ENCODE data around the gene INTS14. TPM values are rescaled to one million over a fixed set of nuclear protein-coding genes. Genes with fewer than 3 reads are reported as not detected.

Gene INTS14
- total RNA-seq, 2 donors from 2014 or later = 26.0 to 28.3 TPM

DNA sequence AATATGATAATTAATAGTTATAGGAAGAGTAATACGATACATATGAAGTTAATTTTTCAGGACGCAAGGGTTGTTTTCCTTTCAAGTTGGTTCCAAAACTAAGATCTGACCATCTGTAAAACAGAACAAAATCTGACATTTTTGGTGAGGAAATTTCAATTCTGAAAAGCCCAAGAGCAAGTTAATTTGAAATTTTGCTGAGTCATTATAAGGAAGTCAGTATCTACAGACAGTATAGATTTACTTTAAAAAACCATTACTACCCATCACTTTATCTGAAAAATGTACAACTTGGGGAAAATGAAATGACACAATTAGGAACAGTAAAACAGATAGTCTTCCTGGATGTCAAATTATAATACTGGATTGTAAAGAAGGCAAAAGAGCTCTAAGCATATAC is 12.5 kb downstream of the INTS14 start:
- TF ChIP-seq POLR2A (IDR thresholded peaks at IDR 0.05) = no peak
- TF ChIP-seq, protein P1, sequence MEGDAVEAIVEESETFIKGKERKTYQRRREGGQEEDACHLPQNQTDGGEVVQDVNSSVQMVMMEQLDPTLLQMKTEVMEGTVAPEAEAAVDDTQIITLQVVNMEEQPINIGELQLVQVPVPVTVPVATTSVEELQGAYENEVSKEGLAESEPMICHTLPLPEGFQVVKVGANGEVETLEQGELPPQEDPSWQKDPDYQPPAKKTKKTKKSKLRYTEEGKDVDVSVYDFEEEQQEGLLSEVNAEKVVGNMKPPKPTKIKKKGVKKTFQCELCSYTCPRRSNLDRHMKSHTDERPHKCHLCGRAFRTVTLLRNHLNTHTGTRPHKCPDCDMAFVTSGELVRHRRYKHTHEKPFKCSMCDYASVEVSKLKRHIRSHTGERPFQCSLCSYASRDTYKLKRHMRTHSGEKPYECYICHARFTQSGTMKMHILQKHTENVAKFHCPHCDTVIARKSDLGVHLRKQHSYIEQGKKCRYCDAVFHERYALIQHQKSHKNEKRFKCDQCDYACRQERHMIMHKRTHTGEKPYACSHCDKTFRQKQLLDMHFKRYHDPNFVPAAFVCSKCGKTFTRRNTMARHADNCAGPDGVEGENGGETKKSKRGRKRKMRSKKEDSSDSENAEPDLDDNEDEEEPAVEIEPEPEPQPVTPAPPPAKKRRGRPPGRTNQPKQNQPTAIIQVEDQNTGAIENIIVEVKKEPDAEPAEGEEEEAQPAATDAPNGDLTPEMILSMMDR (IDR thresholded peaks at IDR 0.05) = no peak
- 94 to 96% methylated on average over 2 of the region's 2 CpGs for WGBS, 2 donors
- intact Hi-C loops (cut with DNase I) = no loop called here
- Histone ChIP-seq H3K27ac (no peak overlapping the region), H3K27me3 (no peaks in the 10 kb centered on the region), H3K9me3 (no peaks in the 10 kb centered on the region), H3K36me3 (replicated peaks in 1 of 2; ENCODE audit: insufficient read depth in 1 of 2, low read depth in 2 of 2) (peaks cover under 1 to 21% of the 10 kb centered on the region in 2 donors), H3K4me1 (no peaks in the 10 kb centered on the region), H3K4me3 (no peak overlapping the region)
- ATAC-seq (no peak), DNase-seq (no peak)

DNA sequence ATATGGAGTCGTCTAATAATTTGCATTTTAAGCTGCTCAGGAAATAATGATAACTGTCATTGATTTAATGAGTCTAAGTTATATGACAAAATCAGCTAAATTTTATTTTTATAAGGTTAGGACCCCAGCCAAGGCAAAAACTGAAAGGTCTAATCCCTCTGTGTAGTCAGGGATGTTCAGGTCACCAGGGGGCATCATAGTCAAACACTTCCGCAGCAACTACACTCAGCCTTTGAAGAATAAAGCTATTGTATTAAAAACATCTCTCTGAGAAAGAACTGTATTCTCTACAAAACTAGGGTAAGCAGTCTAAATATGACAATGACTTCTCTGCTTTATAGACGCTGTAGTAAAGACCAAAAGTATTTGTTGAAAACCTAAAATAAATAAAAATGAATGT is 15.0 kb downstream of the INTS14 start:
- Histone ChIP-seq H3K9me3 (no peaks in the 10 kb centered on the region), H3K36me3 (replicated peaks in 1 of 2; ENCODE audit: insufficient read depth in 1 of 2, low read depth in 2 of 2) (peaks cover 7 to 33% of the 10 kb centered on the region in 2 donors), H3K27ac (no peak overlapping the region), H3K4me1 (no peaks in the 10 kb centered on the region), H3K27me3 (no peaks in the 10 kb centered on the region), H3K4me3 (no peak overlapping the region)
- DNase-seq (no peak), ATAC-seq (no peak)
- 70 to 78% methylated on average over 3 of the region's 3 CpGs for WGBS, 2 donors
- TF ChIP-seq, protein P1 (IDR thresholded peaks at IDR 0.05) = peak in 3 of 7 experiments; percentile 6 to 10 (median 7)
- no peak for TF ChIP-seq POLR2A (IDR thresholded peaks at IDR 0.05)
- intact Hi-C loops (cut with DNase I) = no loop called here

DNA sequence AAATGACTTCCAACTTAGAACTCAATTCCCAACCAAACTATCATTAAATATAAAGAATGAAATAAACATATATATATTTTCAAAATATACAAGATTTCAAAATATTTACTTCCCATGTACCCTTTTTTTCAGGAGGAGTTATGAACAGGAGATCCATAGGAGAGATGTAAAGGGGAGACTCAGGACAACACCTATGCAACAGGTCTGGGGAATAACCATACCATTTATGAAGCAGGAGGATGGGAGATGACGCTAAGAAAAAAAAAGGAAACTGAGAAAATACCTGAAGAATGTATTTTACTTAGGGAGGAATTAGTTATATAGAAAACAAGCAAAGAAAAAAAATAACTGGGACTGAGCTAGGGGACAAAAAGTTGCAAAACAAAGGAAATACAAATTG is 23.8 kb downstream of the INTS14 start:
- H3K9me3 ChIP-seq = no peaks in the 10 kb centered on the region
- H3K27ac ChIP-seq = no peak overlapping the region
- TF ChIP-seq, protein P1 (IDR thresholded peaks at IDR 0.05) = no peak
- no peak for TF ChIP-seq POLR2A (IDR thresholded peaks at IDR 0.05)
- DNase-seq (no peak), ATAC-seq (no peak)
- no peaks in the 10 kb centered on the region for H3K4me1 ChIP-seq
- no peak overlapping the region for H3K4me3 ChIP-seq
- intact Hi-C loops (cut with DNase I) = no loop called here
- H3K36me3 ChIP-seq (replicated peaks in 1 of 2; ENCODE audit: insufficient read depth in 1 of 2, low read depth in 2 of 2) = peaks cover 0 to 28% of the 10 kb centered on the region in 2 donors
- H3K27me3 ChIP-seq = no peaks in the 10 kb centered on the region
- WGBS, 2 donors = 88 to 94% methylated on average over 1 of the region's 1 CpG

DNA sequence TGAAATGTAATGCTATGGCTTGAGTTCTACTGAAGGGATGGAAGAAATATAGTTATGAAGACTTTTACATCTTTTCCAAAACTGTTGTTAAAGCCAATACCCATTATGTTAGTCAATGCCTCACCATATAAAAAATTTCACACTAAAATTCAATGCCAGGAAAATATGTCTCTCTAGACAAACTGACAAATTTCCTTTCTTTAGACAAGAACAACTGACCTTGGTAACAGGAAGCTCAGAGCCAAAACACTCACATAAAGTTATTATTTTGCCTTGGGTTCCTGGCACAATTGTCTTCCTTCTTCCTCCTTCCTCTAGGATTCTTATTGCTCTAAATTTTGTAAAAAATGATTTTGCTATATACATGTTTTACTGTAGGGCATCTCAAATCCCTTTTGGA is 26.7 kb downstream of the INTS14 start:
- TF ChIP-seq, protein P1 (IDR thresholded peaks at IDR 0.05) = no peak
- TF ChIP-seq POLR2A (IDR thresholded peaks at IDR 0.05) = no peak
- no peaks in the 10 kb centered on the region for H3K9me3 ChIP-seq
- H3K36me3 ChIP-seq (replicated peaks in 1 of 2; ENCODE audit: insufficient read depth in 1 of 2, low read depth in 2 of 2) = peaks cover 0 to 25% of the 10 kb centered on the region in 2 donors
- ATAC-seq (no peak), DNase-seq (no peak)
- intact Hi-C loops (cut with DNase I) = no loop called here
- H3K27ac ChIP-seq = peak overlapping the region in 1 of 4 donors; percentile 18
- H3K27me3 ChIP-seq = no peaks in the 10 kb centered on the region
- no peak overlapping the region for H3K4me3 ChIP-seq
- no peaks in the 10 kb centered on the region for H3K4me1 ChIP-seq

DNA sequence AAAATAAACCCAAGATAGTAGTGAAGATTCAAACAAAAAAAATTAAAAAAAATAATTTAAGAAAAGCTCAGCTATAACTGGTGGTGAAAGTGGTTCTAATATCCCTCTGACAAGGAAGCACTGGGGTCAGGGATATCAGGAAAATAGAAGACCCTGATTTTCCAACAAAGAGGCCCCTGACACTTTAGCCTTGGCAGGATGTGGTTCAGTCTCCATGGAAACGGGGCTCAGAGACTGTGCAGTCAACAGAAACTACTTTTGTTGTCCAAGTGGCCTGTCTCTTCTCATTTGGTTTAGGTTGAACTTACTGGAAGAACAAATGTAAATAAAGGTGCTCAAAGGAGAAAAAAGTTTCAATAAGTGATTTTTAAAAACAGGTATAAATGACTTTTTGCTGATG is 27.2 kb downstream of the INTS14 start:
- no peaks in the 10 kb centered on the region for H3K9me3 ChIP-seq
- TF ChIP-seq, protein P1 (IDR thresholded peaks at IDR 0.05) = no peak
- no peak for TF ChIP-seq POLR2A (IDR thresholded peaks at IDR 0.05)
- H3K4me1 ChIP-seq = no peaks in the 10 kb centered on the region
- no peak overlapping the region for H3K4me3 ChIP-seq
- intact Hi-C loops (cut with DNase I) = no loop called here
- H3K27me3 ChIP-seq = no peaks in the 10 kb centered on the region
- no peak for DNase-seq
- ATAC-seq = no peak
- H3K27ac ChIP-seq = peak overlapping the region in 1 of 4 donors; percentile 18
- H3K36me3 ChIP-seq (replicated peaks in 1 of 2; ENCODE audit: insufficient read depth in 1 of 2, low read depth in 2 of 2) = peaks cover 0 to 21% of the 10 kb centered on the region in 2 donors
- WGBS, 2 donors = 56% methylated on average over 1 of the region's 1 CpG
